ENCODE results near the gene PF4V1. TPM values are rescaled to one million over a fixed set of nuclear protein-coding genes. Genes with fewer than 3 reads are reported as not detected.
"Not testable (repeated sequence)": the region's sequence is repeated elsewhere in the genome, so short reads cannot be mapped to it uniquely, and the experiment has no call there.

PF4V1 gene
- polyA plus RNA-seq, 1 donor, result 0.24 TPM

- Histone ChIP-seq H3K36me3 (ENCODE audit: control insufficient read depth, insufficient read depth, low read length) (no peaks in the 10 kb centered on the region), H3K27me3 (ENCODE audit: control insufficient read depth, insufficient read depth, low read length) (no peaks in the 10 kb centered on the region), H3K27ac (ENCODE audit: low read length) (no peak overlapping the region), H3K4me3 (ENCODE audit: low read length) (no peak overlapping the region), H3K4me1 (ENCODE audit: control insufficient read depth, insufficient read depth, low read length) (peaks cover 13% of the 10 kb centered on the region), H3K9me3 (ENCODE audit: control insufficient read depth, low read depth, low read length) (no peaks in the 10 kb centered on the region)
- WGBS (ENCODE audit: insufficient coverage, low lambda C conversion rate), result no CpG with 5 or more reads among the region's 4 CpGs
- DNase-seq, result no peak
Measured at GRCh38 chr4:73891326-73891725, 38.2 kb downstream of the PF4V1 start.

- H3K36me3 ChIP-seq (ENCODE audit: control insufficient read depth, insufficient read depth, low read length), result no peaks in the 10 kb centered on the region
- peak in 1 of 2 donors; percentile 42 for DNase-seq
- peaks cover 13% of the 10 kb centered on the region for H3K4me1 ChIP-seq (ENCODE audit: control insufficient read depth, insufficient read depth, low read length)
- H3K4me3 ChIP-seq (ENCODE audit: low read length), result no peak overlapping the region
- no CpG with 5 or more reads among the region's 1 CpG for WGBS (ENCODE audit: insufficient coverage, low lambda C conversion rate)
- H3K27me3 ChIP-seq (ENCODE audit: control insufficient read depth, insufficient read depth, low read length), result no peaks in the 10 kb centered on the region
- H3K9me3 ChIP-seq (ENCODE audit: control insufficient read depth, low read depth, low read length), result no peaks in the 10 kb centered on the region
- H3K27ac ChIP-seq (ENCODE audit: low read length), result peak overlapping the region; percentile 51
Measured at GRCh38 chr4:73891739-73892405, 38.8 kb downstream of the PF4V1 start.

- no CpG with 5 or more reads among the region's 3 CpGs for WGBS (ENCODE audit: insufficient coverage, low lambda C conversion rate)
- no peaks in the 10 kb centered on the region for H3K27me3 ChIP-seq (ENCODE audit: control insufficient read depth, insufficient read depth, low read length)
- no peak for DNase-seq
- no peak overlapping the region for H3K27ac ChIP-seq (ENCODE audit: low read length)
- peaks cover 13% of the 10 kb centered on the region for H3K4me1 ChIP-seq (ENCODE audit: control insufficient read depth, insufficient read depth, low read length)
- no peaks in the 10 kb centered on the region for H3K36me3 ChIP-seq (ENCODE audit: control insufficient read depth, insufficient read depth, low read length)
- H3K9me3 ChIP-seq (ENCODE audit: control insufficient read depth, low read depth, low read length), result no peaks in the 10 kb centered on the region
- no peak overlapping the region for H3K4me3 ChIP-seq (ENCODE audit: low read length)
Measured at GRCh38 chr4:73892966-73893365, 39.9 kb downstream of the PF4V1 start.

- no peaks in the 10 kb centered on the region for H3K9me3 ChIP-seq (ENCODE audit: control insufficient read depth, low read depth, low read length)
- H3K27me3 ChIP-seq (ENCODE audit: control insufficient read depth, insufficient read depth, low read length), result no peaks in the 10 kb centered on the region
- no peaks in the 10 kb centered on the region for H3K36me3 ChIP-seq (ENCODE audit: control insufficient read depth, insufficient read depth, low read length)
- no peak overlapping the region for H3K27ac ChIP-seq (ENCODE audit: low read length)
- no peak overlapping the region for H3K4me3 ChIP-seq (ENCODE audit: low read length)
- no peak for DNase-seq
- WGBS (ENCODE audit: insufficient coverage, low lambda C conversion rate), result no CpG with 5 or more reads among the region's 2 CpGs
- peaks cover 13% of the 10 kb centered on the region for H3K4me1 ChIP-seq (ENCODE audit: control insufficient read depth, insufficient read depth, low read length)
Measured at GRCh38 chr4:73894001-73894400, 40.9 kb downstream of the PF4V1 start.

GRCh38 chr4:73895201-73896175, 42.4 kb downstream of the PF4V1 start:
- H3K9me3 ChIP-seq (ENCODE audit: control insufficient read depth, low read depth, low read length), result no peaks in the 10 kb centered on the region
- WGBS (ENCODE audit: insufficient coverage, low lambda C conversion rate), result 53% methylated on average over 2 of the region's 9 CpGs
- H3K27me3 ChIP-seq (ENCODE audit: control insufficient read depth, insufficient read depth, low read length), result no peaks in the 10 kb centered on the region
- peak in 1 of 2 donors; percentile 63 for DNase-seq
- H3K27ac ChIP-seq (ENCODE audit: low read length), result peak overlapping the region; percentile 18
- H3K4me1 ChIP-seq (ENCODE audit: control insufficient read depth, insufficient read depth, low read length), result peaks cover 13% of the 10 kb centered on the region
- no peak overlapping the region for H3K4me3 ChIP-seq (ENCODE audit: low read length)
- H3K36me3 ChIP-seq (ENCODE audit: control insufficient read depth, insufficient read depth, low read length), result no peaks in the 10 kb centered on the region

- Histone ChIP-seq H3K27me3 (ENCODE audit: control insufficient read depth, insufficient read depth, low read length) (no peaks in the 10 kb centered on the region), H3K9me3 (ENCODE audit: control insufficient read depth, low read depth, low read length) (no peaks in the 10 kb centered on the region), H3K36me3 (ENCODE audit: control insufficient read depth, insufficient read depth, low read length) (no peaks in the 10 kb centered on the region), H3K27ac (ENCODE audit: low read length) (no peak overlapping the region), H3K4me1 (ENCODE audit: control insufficient read depth, insufficient read depth, low read length) (peaks cover 13% of the 10 kb centered on the region), H3K4me3 (ENCODE audit: low read length) (no peak overlapping the region)
- DNase-seq, result no peak
- WGBS (ENCODE audit: insufficient coverage, low lambda C conversion rate), result 100% methylated on average over 2 of the region's 2 CpGs
Measured at GRCh38 chr4:73896416-73896815, 43.3 kb downstream of the PF4V1 start.

GRCh38 chr4:73897380-73898136, 44.5 kb downstream of the PF4V1 start:
- H3K4me1 ChIP-seq (ENCODE audit: control insufficient read depth, insufficient read depth, low read length), result peaks cover 4% of the 10 kb centered on the region
- no peak for DNase-seq
- no peak overlapping the region for H3K27ac ChIP-seq (ENCODE audit: low read length)
- no peaks in the 10 kb centered on the region for H3K27me3 ChIP-seq (ENCODE audit: control insufficient read depth, insufficient read depth, low read length)
- H3K36me3 ChIP-seq (ENCODE audit: control insufficient read depth, insufficient read depth, low read length), result no peaks in the 10 kb centered on the region
- no peak overlapping the region for H3K4me3 ChIP-seq (ENCODE audit: low read length)
- WGBS (ENCODE audit: insufficient coverage, low lambda C conversion rate), result 100% methylated on average over 2 of the region's 4 CpGs
- H3K9me3 ChIP-seq (ENCODE audit: control insufficient read depth, low read depth, low read length), result no peaks in the 10 kb centered on the region

- H3K4me1 ChIP-seq (ENCODE audit: control insufficient read depth, insufficient read depth, low read length); H3K9me3 ChIP-seq (ENCODE audit: control insufficient read depth, low read depth, low read length); H3K4me3 ChIP-seq (ENCODE audit: low read length); DNase-seq; H3K27me3 ChIP-seq (ENCODE audit: control insufficient read depth, insufficient read depth, low read length); H3K36me3 ChIP-seq (ENCODE audit: control insufficient read depth, insufficient read depth, low read length); H3K27ac ChIP-seq (ENCODE audit: low read length): not testable (repeated sequence)
- 100% methylated on average over 1 of the region's 3 CpGs for WGBS (ENCODE audit: insufficient coverage, low lambda C conversion rate)
Measured at GRCh38 chr4:73899338-73899737, 46.2 kb downstream of the PF4V1 start.

GRCh38 chr4:73901031-73901430, 47.9 kb downstream of the PF4V1 start:
- Histone ChIP-seq H3K4me3 (ENCODE audit: low read length) (no peak overlapping the region), H3K36me3 (ENCODE audit: control insufficient read depth, insufficient read depth, low read length) (no peaks in the 10 kb centered on the region), H3K9me3 (ENCODE audit: control insufficient read depth, low read depth, low read length) (no peaks in the 10 kb centered on the region), H3K27me3 (ENCODE audit: control insufficient read depth, insufficient read depth, low read length) (no peaks in the 10 kb centered on the region), H3K4me1 (ENCODE audit: control insufficient read depth, insufficient read depth, low read length) (no peaks in the 10 kb centered on the region), H3K27ac (ENCODE audit: low read length) (no peak overlapping the region)
- DNase-seq, result no peak
- no CpG with 5 or more reads among the region's 5 CpGs for WGBS (ENCODE audit: insufficient coverage, low lambda C conversion rate)

- WGBS (ENCODE audit: insufficient coverage, low lambda C conversion rate), result 90% methylated on average over 1 of the region's 1 CpG
- no peaks in the 10 kb centered on the region for H3K4me1 ChIP-seq (ENCODE audit: control insufficient read depth, insufficient read depth, low read length)
- no peaks in the 10 kb centered on the region for H3K9me3 ChIP-seq (ENCODE audit: control insufficient read depth, low read depth, low read length)
- H3K36me3 ChIP-seq (ENCODE audit: control insufficient read depth, insufficient read depth, low read length), result no peaks in the 10 kb centered on the region
- H3K4me3 ChIP-seq (ENCODE audit: low read length), result no peak overlapping the region
- H3K27ac ChIP-seq (ENCODE audit: low read length), result no peak overlapping the region
- DNase-seq, result no peak
- no peaks in the 10 kb centered on the region for H3K27me3 ChIP-seq (ENCODE audit: control insufficient read depth, insufficient read depth, low read length)
Measured at GRCh38 chr4:73902038-73902637, 49.0 kb downstream of the PF4V1 start.

Data from large intestine (tissue), 3 donors.